Activated naive CD4-positive, alpha-beta T cell treated with Interleukin-2 at 50 U/mL for 16 hours (primary cell): ENCODE measurements around the gene TMCO4.

Experiments
- DNase-seq: peaks from one replicate; pipeline ENCODE4 v3.0.0-alpha.2; 2020

The TMCO4 gene

DNA sequence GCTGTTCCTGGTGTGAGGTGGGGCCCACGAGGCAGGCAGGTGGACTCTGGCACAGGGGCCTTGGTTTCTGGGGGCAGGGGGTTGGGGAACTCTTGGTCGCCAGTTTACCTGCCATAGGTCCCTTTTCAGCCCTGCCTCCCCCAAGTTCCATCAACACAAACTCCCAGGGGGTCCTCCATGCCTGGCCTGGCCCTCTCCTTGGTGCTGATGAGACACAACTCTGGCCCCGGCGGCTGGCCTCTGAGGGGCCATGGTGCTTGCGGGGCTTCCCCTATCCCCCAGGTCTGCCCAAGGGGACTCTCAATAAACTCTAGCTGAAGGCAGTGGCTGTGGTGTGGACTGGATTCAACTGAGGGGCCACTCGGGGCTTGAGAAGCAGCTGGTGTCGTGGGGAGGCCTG is 119.1 kb downstream of the TMCO4 start:
- no peak for DNase-seq

DNA sequence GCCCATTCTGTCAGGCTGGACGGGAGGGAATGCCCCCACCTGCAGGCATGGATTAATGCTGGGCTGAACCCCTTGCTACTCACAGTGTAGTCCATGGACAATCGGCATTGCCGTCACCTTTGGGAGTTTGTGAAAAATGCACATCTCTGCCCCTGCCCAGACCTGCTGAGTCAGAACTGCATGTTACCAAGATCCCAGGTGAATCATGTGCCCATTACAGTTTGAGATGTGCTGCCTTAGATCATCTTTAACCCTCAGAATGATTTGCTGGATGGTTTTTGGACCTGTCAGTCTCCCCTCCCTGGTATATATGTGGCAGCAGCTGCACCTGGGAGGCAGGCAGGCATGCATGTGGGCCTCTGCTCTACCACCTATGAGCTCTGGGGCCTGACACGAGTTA is 120.0 kb downstream of the TMCO4 start:
- DNase-seq: no peak

DNA sequence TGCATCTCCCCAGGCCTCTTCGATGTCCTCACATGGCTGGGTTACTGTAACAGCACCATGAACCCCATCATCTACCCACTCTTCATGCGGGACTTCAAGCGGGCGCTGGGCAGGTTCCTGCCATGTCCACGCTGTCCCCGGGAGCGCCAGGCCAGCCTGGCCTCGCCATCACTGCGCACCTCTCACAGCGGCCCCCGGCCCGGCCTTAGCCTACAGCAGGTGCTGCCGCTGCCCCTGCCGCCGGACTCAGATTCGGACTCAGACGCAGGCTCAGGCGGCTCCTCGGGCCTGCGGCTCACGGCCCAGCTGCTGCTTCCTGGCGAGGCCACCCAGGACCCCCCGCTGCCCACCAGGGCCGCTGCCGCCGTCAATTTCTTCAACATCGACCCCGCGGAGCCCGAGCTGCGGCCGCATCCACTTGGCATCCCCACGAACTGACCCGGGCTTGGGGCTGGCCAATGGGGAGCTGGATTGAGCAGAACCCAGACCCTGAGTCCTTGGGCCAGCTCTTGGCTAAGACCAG is 120.7 kb downstream of the TMCO4 start:
- no peak for DNase-seq

DNA sequence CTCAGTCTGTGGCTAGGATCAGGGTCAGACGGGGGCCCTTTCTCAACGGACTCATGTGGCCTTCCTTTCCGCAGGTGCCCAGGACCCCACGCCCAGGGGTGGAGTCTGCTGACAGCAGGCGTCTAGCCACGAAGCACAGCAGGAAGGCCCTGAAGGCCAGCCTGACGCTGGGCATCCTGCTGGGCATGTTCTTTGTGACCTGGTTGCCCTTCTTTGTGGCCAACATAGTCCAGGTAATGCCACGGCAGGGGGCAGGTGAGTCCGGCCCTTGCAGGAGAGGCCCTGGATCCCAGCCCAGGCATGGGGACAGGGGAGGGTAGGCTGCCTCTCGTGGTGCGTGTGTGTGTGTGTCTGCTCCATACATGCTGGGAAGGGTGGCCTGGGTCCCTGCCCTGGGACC is 121.2 kb downstream of the TMCO4 start:
- no peak for DNase-seq

DNA sequence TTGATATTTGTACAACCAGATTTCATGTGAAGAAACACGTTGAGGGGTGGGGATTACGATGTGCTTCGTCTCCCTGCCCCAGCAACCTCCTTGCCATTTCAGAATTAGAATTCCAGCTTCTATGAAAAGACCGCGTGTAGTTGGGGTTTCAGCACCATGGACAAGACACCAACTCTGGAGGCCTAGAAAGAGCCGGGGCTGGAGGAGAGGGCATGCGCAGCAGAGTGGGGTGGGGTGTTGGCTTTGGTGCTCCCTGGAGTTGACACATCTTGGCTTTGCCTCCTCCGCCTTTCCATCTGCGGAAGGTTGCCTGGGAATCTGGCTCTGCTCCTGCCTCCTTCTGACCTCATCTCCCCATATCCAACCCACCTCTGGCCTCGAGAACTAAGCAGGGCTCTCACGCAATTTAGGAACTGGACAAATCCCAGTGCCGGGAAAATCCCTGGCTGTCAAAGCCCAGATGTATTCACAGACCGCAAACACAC is 123.2 kb downstream of the TMCO4 start:
- no peak for DNase-seq

DNA sequence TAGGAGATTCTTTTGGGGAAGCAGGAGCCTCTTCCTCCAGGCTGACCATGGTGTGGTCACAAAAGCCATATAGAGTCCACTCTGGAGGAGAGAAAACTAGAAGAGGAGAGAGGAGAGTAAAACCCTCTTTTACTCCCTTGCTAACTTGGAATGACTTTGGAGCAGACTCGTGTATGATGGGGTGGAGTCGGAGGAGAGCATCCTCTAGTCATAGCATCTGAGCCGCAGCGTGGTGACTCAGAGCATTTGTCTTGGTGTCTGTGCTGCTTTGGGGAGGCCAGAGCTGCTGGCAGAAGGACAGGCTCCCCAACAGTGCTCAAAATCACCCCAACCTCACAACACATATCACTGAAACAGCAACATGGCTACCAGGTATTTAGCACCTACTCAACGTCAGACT is 123.9 kb downstream of the TMCO4 start:
- DNase-seq: no peak

DNA sequence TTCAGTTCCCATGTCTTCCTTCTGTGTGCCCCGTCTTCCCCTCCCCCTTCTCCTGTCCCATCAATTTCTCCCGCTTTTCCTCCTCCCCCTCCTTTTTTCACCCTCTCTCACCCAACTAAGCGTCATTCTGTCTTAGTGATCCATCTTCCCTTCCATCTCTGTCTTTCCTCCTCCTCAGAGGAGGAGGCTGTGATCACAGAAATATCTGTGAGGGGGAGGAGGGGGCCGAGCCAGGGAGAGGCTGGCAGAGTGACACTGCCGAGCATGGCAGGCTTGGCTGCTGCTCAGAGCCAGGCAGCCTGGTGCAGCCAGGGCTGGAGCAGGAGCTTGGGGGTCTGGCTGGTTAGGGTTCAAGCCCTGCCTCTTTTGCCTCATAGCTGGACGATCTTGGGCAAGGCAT is 127.5 kb downstream of the TMCO4 start:
- DNase-seq: no peak

DNA sequence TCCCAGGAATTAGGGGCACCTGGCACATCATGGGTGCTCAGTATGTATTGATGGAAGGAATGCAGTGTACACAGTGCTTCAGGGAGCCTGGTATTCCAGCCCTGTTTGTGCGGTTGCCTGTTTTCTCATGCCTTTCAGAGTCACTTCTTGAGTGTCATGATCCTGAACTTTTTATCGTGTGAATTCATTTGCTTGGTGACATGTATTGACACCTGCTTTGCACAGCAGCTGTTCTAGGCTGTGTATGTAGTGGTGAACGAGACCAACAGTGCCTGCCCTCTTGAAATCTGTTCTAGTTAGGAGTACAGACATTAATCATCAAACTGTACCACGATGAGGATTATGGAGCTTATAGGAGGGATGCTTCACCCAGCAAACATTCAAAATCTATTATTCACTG is 128.9 kb downstream of the TMCO4 start:
- no peak for DNase-seq

DNA sequence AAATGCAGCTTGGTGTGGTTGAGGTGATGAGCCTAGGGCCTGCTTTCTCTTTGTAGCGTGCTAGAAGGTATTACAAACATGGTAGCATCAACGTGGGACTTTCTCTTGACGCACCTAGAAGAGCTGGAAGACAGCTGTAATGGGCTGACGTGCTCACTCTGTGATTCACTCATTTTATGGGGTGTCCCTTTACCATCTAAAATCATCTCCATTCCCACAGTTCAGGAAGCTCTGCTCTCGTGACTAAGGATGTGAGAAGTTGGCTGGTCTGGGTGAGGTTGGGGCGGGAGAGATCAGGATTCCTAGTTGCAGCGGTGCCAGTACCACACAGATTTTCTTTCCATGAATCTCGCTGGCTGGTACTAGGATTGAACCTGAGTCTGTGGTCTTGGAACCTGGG is 130.8 kb downstream of the TMCO4 start:
- no peak for DNase-seq

DNA sequence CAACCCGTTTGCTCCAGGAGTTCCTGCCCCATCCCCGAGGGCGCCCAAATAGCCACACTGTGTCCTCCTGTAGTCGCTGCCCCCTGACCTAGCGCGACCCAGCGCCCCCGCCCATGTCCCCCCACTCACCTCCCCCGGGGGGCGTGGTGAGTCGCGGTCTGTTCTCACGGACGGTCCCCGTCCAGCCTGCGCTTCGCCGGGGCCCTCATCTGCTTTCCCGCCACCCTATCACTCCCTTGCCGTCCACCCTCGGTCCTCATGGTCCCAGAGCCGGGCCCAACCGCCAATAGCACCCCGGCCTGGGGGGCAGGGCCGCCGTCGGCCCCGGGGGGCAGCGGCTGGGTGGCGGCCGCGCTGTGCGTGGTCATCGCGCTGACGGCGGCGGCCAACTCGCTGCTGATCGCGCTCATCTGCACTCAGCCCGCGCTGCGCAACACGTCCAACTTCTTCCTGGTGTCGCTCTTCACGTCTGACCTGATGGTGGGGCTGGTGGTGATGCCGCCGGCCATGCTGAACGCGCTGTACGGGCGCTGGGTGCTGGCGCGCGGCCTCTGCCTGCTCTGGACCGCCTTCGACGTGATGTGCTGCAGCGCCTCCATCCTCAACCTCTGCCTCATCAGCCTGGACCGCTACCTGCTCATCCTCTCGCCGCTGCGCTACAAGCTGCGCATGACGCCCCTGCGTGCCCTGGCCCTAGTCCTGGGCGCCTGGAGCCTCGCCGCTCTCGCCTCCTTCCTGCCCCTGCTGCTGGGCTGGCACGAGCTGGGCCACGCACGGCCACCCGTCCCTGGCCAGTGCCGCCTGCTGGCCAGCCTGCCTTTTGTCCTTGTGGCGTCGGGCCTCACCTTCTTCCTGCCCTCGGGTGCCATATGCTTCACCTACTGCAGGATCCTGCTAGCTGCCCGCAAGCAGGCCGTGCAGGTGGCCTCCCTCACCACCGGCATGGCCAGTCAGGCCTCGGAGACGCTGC is 133.9 kb downstream of the TMCO4 start:
- no peak for DNase-seq

DNA sequence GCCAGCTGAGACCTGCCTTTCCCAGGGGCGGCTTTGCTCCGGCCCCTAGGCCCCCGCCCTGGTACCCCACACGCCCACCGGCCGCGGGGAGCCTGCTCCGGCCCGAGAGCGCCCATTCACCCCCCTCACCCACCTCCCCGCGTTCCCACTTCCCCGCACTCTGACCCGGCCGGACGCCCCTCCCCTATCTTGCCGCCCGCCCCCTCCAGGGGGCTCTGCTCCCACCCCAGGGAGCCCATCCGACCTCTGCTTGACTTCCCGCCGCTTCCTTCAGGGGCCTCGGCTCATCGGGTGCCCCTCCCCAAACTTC is 134.6 kb downstream of the TMCO4 start:
- no peak for DNase-seq

DNA sequence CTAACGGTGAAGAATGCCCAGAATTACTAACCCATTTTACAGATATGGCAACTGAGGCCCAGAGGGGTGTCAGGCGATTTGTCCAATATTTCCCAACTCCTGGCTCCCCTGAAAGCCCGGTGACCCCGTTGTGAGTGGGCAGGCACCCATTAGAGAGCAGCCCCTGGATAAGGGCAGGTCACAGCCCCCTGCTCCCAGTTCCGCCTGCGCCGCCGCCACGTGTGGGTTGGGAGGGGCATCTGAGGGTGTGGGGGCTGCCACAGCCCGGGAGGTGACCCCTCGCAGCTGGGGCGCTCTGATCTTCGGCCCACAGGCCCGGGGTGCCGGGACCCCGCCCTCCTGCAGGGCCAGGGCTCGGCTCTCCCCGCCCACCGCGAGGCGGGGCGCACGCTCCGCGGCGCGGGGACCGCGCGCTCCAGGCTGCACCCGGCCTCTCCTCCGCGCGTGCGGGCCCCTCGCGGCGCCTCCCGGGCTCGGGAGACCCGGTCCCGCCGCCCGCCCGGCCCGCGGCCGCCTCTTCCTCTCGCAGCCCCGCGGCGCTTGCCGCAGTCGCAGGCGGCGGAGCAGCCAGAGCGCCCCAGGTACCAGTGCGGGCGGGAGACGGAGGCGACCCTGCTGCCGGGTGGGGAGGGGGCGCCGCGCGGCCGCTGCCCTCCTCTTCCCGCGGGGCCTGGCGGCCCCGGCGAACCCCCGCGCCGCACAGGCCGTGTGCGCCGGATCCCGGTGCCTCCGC is 135.1 kb downstream of the TMCO4 start, which contains the start of gene HTR6:
HTR6 (plus strand) TSS at position 423 of the 733 bp plus-strand sequence. CDS start 879 bp downstream, outside the sequence.
- DNase-seq: peak; percentile 58

DNA sequence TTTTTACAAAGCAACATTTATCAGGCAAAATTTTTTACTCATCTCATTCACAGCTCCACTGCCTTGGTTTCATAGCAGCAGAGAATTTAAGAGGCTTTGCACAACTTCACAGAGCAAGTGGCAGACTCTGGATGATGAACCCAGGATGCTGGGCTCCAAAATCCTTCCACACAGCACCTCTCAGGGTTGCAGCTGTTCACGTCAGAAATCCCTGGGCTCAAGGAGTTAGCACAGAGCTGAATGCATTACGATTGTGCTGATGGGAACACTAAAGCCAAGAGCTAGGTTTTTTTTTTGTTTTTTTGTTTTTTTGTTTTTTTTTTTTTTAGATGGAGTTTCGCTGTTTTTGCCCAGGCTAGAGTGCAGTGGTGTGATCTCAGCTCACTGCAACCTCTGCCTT is 137.4 kb downstream of the TMCO4 start:
- no peak for DNase-seq

DNA sequence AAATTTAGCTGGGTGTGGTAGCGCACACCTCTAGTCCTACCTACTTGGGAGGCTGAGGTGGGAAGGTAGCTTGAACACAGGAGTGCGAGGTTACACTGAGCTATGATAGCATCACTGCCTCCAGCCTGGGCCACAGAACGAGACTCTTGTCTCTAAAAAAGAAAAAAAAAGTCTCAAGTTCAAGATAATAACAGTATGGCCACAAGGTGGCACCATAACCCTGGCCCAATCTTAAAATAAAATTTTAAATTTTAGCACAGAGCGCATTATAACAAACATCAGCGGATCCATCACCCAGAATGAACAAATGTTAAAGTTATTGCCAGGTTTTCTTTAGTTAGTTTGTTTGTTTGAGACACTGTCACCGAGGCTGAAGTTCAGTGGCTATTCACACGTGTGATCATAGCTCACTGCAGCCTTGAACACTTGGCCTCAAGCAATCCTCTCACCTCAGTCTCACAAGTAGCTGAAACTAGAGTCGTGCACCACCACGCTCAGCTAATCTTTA is 137.9 kb downstream of the TMCO4 start:
- peak; percentile 40 for DNase-seq

DNA sequence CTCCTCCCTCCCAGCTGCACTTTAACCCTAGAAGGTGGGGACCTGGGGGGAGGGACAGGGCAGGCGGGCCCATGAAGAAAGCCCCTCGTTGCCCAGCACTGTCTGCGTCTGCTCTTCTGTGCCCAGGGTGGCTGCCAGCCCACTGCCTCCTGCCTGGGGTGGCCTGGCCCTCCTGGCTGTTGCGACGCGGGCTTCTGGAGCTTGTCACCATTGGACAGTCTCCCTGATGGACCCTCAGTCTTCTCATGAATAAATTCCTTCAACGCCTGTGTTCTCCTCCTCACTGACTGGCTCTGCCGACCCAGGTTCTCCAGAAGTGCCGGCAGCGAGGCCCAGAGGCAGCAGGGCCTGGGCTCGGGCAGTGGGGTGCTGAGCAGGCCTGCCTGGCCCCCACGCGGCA is 141.5 kb downstream of the TMCO4 start:
- no peak for DNase-seq

DNA sequence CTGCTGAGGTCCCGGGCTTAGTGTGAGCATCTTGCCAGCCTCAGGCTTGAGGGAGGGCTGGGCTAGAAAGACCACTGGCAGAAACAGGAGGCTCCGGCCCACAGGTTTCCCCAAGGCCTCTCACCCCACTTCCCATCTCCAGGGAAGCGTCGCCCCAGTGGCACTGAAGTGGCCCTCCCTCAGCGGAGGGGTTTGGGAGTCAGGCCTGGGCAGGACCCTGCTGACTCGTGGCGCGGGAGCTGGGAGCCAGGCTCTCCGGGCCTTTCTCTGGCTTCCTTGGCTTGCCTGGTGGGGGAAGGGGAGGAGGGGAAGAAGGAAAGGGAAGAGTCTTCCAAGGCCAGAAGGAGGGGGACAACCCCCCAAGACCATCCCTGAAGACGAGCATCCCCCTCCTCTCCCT is 142.2 kb downstream of the TMCO4 start:
- no peak for DNase-seq

DNA sequence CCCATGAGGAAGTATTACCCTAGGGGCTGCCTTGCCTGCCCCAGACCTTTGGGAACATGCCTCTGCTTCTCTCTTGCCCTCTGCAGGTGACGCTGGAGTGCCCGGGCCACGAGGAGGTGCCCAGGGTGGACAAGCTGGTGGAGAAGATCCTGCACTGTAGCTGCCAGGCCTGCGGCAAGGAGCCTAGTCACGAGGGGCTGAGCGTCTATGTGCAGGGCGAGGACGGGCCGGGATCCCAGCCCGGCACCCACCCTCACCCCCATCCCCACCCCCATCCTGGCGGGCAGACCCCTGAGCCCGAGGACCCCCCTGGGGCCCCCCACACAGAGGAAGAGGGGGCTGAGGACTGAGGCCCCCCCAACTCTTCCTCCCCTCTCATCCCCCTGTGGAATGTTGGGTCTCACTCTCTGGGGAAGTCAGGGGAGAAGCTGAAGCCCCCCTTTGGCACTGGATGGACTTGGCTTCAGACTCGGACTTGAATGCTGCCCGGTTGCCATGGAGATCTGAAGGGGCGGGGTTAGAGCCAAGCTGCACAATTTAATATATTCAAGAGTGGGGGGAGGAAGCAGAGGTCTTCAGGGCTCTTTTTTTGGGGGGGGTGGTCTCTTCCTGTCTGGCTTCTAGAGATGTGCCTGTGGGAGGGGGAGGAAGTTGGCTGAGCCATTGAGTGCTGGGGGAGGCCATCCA is 142.8 kb downstream of the TMCO4 start:
- DNase-seq: no peak

DNA sequence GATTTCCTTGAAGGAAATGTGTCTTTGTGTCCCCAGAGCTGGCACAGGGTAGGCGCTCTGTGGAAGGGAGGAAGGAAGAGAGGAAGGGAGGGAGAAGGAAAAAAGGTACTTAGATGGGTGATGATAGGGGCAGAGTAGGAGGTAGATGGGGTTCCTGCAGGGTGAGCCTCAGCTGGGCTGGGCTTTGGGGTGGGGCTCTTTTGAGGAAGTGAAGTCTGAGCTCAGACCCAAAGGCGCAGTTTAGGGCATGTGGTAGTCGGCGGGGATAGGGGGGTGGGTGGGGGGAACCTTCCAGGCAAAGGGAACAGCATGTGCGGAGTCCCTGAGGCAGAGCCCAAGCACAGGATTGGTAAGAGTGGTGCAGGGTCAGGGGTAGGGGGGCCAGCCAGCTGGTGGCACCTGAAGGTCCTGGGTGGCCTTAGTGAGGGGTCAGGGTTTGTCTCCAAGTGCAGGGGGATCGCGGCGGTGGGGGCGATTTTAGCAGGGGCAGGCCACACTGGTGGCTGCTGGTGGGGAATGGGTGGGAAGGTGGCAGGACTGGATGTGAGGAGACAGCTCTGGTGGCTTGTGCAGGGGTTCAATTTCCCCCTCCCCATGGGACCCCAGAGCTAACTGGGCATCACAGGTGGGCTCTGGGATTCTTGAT is 143.5 kb downstream of the TMCO4 start:
- no peak for DNase-seq

DNA sequence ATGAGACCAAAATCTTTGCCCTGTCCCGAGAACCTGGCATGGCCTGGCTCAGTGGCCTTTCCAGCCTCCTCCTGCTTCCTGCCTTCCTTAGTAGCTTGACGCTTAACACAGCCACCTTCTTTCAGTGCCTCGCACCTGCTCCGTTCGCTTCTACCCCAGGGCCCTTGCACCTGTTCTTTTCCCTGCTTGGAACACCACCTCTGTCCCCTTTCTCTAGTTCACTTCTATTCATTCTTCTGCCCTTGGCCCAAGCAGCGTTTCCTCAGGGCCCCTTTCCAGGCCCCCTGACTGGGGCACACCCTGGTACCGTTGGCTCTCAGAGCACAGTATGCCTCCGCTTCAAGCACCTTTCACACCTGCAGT is 144.0 kb downstream of the TMCO4 start:
- no peak for DNase-seq

DNA sequence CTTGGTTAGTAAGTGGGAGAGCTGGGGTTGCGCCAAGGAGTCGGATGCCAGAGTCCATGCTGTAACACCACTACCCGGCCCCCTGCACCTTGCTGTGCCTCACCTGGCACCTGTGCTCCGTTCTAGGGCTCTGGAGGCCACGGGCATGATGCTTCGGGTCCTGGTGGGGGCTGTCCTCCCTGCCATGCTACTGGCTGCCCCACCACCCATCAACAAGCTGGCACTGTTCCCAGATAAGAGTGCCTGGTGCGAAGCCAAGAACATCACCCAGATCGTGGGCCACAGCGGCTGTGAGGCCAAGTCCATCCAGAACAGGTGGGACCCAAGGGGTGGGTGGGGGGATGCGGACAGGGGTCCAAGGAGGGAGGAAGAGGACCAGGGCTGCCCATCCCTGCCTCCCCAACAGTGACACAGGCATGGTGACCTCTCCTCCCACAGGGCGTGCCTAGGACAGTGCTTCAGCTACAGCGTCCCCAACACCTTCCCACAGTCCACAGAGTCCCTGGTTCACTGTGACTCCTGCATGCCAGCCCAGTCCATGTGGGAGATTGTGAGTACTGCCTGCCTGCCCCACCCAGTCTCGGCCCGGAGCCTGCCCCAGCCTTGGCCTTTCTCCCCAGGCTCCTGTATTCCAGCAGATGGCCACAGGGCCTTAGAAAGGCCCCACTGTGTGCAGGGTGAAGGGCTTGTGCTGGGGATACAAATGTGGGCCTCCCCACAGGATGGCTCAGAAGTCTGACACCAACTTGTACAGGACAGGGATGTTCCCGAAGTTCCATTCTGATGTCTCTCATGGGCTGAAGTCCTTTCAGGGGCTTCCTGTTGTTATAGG is 144.6 kb downstream of the TMCO4 start:
- no peak for DNase-seq

DNA sequence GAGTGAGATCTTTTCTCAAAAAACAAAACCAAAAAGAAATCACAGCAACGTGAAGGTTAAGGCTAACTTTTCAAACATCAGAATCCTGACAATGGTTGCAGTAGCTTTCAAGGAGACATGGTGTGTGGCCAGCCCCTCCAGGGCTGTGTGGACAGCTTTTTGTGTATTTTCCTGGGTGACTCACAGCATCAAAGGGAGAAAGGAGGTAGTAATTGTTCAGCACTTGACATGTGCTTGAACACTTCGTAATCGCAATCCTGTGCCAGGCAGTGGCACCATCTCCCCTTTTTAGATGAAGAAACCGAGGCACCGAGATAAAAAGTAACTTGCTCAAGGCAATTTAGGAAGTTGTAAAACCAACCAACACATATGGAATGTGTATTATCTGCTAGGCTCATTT is 145.3 kb downstream of the TMCO4 start:
- no peak for DNase-seq
